Neutrophil (primary cell): ENCODE measurements around the gene EVX1.

ENCODE experiments used
- H3K27ac ChIP-seq: fragments of 200-600 bp; sonication (generic); 2 replicates; pipeline ENCODE4 v1.5.1; 2016; ENCODE audit warnings: mild to moderate bottlenecking, moderate library complexity
- H3K27me3 ChIP-seq: fragments of 200-600 bp; sonication (generic); 2 replicates; pipeline ENCODE4 v1.6.0; 2016; ENCODE audit warnings: mild to moderate bottlenecking
- H3K36me3 ChIP-seq: fragments of 200-600 bp; sonication (generic); 2 replicates; pipeline ENCODE4 v1.5.1; 2017
- H3K4me1 ChIP-seq, 2 experiments: fragments of 200-600 bp in 1 of 2; sonication (generic) in 1 of 2; 1 replicate in 1 of 2; 2 replicates in 1 of 2; pipeline versions ENCODE4 v1.5.1 to v1.6.1; 2013 to 2016; ENCODE audit warnings: low read depth in 1 of 2, low read length in 1 of 2, mild to moderate bottlenecking in 1 of 2, moderate library complexity in 1 of 2; ENCODE audit not compliant: control insufficient read depth in 1 of 2, insufficient read depth in 1 of 2
- H3K4me3 ChIP-seq, 2 experiments: fragments of 200-600 bp in 1 of 2; sonication (generic) in 1 of 2; 1 replicate in 1 of 2; 2 replicates in 1 of 2; pipeline ENCODE4 v1.5.1; 2013 to 2016; ENCODE audit warnings: low read depth in 1 of 2, low read length in 1 of 2, mild to moderate bottlenecking in 1 of 2, moderate library complexity in 1 of 2
- H3K9me3 ChIP-seq: fragments of 200-600 bp; sonication (generic); 2 replicates; pipeline ENCODE4 v1.5.1; 2016
- CTCF ChIP-seq: fragments of 200-600 bp; sonication (generic); IDR thresholded peaks from 2 replicates; pipeline ENCODE4 v1.5.1; 2016; ENCODE audit warnings: antibody characterized with exemption

The EVX1 gene

DNA sequence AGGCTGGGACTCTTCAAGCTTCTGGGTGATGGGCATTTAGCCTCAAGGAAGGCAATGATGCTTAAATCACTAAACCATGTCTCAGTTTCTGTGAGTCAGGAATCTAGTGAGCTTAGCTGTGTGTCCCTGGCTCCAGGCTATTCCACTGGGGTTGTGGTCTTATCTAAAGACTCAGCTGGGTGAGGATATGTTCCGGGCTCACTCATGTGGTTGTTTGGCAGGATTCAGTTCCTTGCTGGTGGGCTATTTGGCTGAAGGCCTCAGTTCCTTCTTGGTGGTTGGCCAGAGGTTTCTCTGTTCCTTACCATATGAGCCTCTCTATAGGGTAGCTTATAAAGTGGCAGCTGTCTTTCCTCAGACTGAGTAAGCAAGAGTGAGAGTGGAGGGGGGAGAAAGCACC lies 12.0 kb downstream of the EVX1 start:
- no peaks in the 10 kb centered on the region for H3K36me3 ChIP-seq
- no peaks in the 10 kb centered on the region for H3K4me1 ChIP-seq
- H3K9me3 ChIP-seq = no peaks in the 10 kb centered on the region
- no peak for TF ChIP-seq CTCF
- peaks cover 99% of the 10 kb centered on the region for H3K27me3 ChIP-seq
- H3K27ac ChIP-seq = no peak overlapping the region
- no peak overlapping the region for H3K4me3 ChIP-seq

GRCh38 chr7:27260211-27260610 lies 17.6 kb downstream of the EVX1 start:
- H3K27me3 ChIP-seq = peaks cover 97% of the 10 kb centered on the region
- TF ChIP-seq CTCF = no peak
- no peaks in the 10 kb centered on the region for H3K36me3 ChIP-seq

GRCh38 chr7:27262121-27262520 lies 19.5 kb downstream of the EVX1 start:
- H3K9me3 ChIP-seq = no peaks in the 10 kb centered on the region
- no peaks in the 10 kb centered on the region for H3K36me3 ChIP-seq
- no peak overlapping the region for H3K4me3 ChIP-seq
- H3K27ac ChIP-seq = no peak overlapping the region
- TF ChIP-seq CTCF = no peak
- H3K4me1 ChIP-seq = no peaks in the 10 kb centered on the region
- H3K27me3 ChIP-seq = peaks cover 85% of the 10 kb centered on the region

More at GRCh38 chr7:27260211-27260610, 17.6 kb downstream of the EVX1 start:
- no peak overlapping the region for H3K4me3 ChIP-seq
- no peak overlapping the region for H3K27ac ChIP-seq
- H3K9me3 ChIP-seq = no peaks in the 10 kb centered on the region
- H3K4me1 ChIP-seq = no peaks in the 10 kb centered on the region

- no peaks in the 10 kb centered on the region for H3K4me1 ChIP-seq
- H3K27me3 ChIP-seq = peaks cover 68% of the 10 kb centered on the region
- no peak overlapping the region for H3K27ac ChIP-seq
- no peaks in the 10 kb centered on the region for H3K9me3 ChIP-seq
- no peaks in the 10 kb centered on the region for H3K36me3 ChIP-seq
- H3K4me3 ChIP-seq = no peak overlapping the region
- no peak for TF ChIP-seq CTCF
These were observed 21.2 kb downstream of the EVX1 start for GRCh38 chr7:27263781-27264180.

DNA sequence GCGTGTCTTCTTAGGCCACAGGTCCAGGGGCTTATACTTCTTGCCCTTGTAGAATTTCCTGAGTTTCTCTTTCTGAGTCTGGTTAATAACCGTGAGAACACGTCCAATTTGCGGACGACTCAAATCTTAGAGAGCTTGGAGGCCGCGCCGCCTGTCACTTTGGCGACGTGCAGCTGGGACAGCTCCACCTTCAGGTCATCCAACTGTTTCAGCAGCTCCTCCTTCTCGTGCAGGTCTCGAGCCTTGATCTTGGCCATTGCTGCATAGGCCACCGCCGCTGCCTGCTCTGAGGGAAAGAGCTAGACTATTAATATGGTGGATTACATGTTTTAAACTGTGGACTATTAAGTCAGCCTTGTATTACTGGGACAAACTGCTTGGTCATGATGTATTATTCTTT lies 26.9 kb downstream of the EVX1 start:
- peaks cover 12% of the 10 kb centered on the region for H3K27me3 ChIP-seq
- no peaks in the 10 kb centered on the region for H3K36me3 ChIP-seq
- H3K9me3 ChIP-seq = no peaks in the 10 kb centered on the region
- no peak for TF ChIP-seq CTCF
- H3K27ac ChIP-seq = no peak overlapping the region
- H3K4me3 ChIP-seq = no peak overlapping the region
- H3K4me1 ChIP-seq = no peaks in the 10 kb centered on the region

- H3K27ac ChIP-seq = no peak overlapping the region
- H3K4me3 ChIP-seq = no peak overlapping the region
- H3K4me1 ChIP-seq = no peaks in the 10 kb centered on the region
- no peaks in the 10 kb centered on the region for H3K36me3 ChIP-seq
- H3K27me3 ChIP-seq = no peaks in the 10 kb centered on the region
- TF ChIP-seq CTCF = no peak
- no peaks in the 10 kb centered on the region for H3K9me3 ChIP-seq
These were observed 28.8 kb downstream of the EVX1 start for GRCh38 chr7:27271384-27271783.
